ENCODE results near the gene WIPF2.
"Not testable (repeated sequence)": the region's sequence is repeated elsewhere in the genome, so short reads cannot be mapped to it uniquely, and the experiment has no call there.

The WIPF2 gene

GRCh38 chr17:40293363-40293762 is 74.3 kb downstream of the WIPF2 start:
- DNase-seq (ENCODE audit: low read depth in 3 of 3, low spot score in 1 of 3), result no peak

DNA sequence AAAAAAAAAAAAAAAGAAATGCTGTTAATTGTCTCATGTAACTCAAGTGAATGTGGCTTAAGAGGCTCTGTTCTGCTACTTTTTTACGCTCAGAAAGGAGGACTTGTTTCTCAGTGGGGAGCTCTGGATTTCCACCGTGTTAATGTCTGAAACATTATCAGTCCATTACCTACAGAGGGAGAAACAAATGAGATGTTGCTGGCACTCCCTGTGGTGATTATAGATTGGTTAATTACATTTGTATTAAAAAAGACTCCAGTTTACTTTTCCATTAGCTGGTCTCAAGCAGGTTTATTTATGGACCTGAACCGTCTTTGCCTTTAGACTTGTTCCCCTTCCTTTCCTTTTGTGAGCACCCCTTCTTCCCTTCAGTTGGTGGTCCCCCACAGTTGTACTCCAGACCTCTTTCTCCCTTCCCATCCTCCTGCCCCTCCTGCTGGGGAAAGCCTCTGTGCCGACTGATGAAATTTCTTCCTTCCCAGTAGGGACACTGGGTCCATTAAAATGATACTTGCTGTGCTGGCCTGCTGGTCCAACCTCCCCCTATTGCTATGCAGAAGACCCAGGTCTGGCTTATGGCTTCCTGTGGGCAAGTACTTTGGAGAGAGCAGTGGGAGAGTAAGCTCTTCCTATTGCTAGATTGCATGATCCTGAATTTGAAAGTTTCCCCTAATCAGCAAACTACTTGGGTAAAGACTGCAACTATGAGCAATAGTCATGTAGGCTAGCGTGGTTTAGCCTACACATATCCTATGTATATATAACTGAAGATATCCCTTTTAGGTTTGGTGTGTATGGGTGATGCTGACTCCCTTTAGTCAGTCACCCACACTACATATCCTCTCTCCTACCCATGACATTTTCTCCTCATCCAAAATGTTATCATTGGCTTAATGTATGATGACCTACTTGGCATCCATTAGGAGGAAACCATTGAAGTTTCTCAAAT is 76.7 kb downstream of the WIPF2 start:
- DNase-seq (ENCODE audit: low read depth in 3 of 3, low spot score in 1 of 3), result no peak

GRCh38 chr17:40297511-40297910 is 78.4 kb downstream of the WIPF2 start:
- no peak for DNase-seq (ENCODE audit: low read depth in 3 of 3, low spot score in 1 of 3)

GRCh38 chr17:40298726-40299125 is 79.6 kb downstream of the WIPF2 start:
- no peak for DNase-seq (ENCODE audit: low read depth in 3 of 3, low spot score in 1 of 3)

GRCh38 chr17:40299159-40299757 is 80.2 kb downstream of the WIPF2 start:
- DNase-seq (ENCODE audit: low read depth in 3 of 3, low spot score in 1 of 3), result not testable (repeated sequence)

DNA sequence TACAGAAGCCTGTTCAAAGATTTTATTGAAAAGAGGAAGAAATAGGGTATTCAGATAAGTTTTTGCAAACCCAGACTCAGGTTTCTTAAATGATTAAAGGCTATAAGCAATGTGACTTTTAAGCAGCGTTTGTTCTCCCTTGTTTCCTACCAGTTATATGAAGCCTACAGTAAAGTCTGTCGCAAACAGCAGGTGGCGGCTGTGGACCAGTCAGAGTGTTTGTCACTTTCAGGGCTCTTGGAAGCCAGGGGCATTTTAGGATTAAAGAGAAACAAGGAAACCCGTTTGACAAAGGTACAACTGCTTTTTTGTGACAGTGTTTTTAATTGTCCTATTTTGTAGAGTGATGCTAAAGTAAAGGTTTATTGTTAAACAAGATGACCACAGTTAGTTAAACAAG is 82.2 kb downstream of the WIPF2 start:
- DNase-seq (ENCODE audit: low read depth in 3 of 3, low spot score in 1 of 3), result no peak

- DNase-seq (ENCODE audit: low read depth in 3 of 3, low spot score in 1 of 3), result no peak
Measured at GRCh38 chr17:40303009-40303657, 84.0 kb downstream of the WIPF2 start.

DNA sequence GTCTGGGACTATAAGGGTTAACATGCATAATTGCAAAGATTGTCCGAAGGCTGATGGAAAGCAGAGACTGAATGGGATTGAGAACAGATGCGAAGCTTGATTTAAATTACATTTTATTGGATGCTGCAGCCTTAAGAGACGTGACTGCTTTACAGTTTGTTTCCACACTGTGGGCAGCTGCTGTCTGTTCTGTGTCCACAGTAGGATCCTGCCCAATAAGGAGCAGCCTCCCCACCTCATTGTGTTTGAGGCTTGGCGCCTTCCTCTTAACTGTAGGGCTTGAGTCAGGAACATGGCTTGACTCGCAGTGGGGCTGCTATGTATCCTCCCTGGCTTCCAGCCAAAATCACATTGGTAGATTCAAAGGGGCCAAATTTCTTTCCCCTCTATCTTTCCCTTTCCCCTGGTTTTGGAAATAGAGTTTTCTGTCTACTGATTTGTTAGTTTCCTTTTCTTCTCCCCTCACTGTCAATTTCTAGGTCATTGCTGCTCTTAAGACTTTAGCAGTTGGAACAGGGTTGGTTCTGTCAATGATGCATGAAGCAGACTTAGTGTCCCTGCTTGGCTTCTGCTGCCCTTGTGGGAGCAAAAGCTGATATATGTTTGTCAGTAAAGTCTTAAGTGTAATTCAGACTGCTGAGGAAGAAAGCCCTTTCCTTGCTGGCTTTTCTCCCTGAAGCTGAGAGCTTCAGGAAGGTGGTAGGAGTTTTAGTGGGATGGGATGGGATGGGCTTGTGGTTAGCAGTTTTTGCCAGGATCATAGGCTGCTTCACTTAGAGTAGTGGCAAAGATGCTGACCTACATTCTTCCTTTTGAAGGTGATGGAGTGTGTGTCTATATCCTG is 84.8 kb downstream of the WIPF2 start:
- DNase-seq (ENCODE audit: low read depth in 3 of 3, low spot score in 1 of 3), result no peak

DNA sequence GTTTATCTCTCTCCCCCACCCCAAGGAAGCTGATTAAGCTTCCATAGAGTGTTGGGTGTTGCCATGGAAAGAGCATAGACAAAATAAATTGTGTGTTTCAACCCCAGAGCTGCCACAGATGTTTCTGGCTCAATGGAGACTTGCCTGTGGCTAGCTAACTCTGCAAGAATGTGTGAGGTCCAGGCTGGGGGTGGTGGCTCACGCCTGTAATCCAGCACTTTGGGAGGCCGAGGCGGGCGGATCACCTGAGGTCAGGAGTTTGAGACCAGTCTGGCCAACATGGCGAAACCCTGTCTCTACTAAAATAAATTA is 85.4 kb downstream of the WIPF2 start:
- not testable (repeated sequence) for DNase-seq (ENCODE audit: low read depth in 3 of 3, low spot score in 1 of 3)

DNA sequence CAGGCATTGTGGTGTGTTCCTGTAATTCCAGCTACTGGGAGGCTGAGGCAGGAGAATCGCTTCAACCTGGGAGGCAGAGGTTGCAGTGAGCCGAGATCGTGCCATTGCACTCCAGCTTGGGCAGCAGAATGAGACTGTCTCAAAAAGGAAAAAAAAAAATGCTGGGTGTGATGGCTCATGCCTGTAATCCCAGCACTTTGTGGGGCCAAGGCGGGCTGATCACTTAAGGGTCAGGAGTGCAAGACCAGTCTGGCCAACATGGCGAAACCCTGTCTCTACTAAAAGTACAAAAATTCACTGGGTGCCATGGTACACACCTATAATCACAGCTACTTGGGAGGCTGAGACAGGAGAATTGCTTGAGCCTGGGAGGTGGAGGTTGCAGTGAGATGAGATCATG is 85.8 kb downstream of the WIPF2 start:
- not testable (repeated sequence) for DNase-seq (ENCODE audit: low read depth in 3 of 3, low spot score in 1 of 3)

DNA sequence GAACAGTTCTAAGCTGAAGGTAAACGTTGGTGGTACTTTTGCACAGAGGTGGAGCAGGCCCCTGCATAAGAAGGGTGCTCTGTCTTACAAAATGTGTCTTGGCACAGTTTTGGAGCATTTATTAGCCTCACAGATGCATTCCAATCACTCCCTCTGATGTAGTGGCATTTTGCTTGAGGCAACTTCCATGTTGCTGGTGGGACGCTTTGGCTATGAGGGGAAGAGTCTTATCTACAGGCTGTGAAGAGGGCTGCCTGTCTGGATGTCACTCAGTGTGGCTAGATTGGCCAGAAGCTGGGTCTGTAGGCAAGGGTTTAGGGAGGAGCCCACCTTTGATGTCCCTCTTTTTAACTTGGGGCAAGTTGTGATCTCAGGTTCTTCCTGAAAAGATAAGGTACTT is 87.3 kb downstream of the WIPF2 start:
- DNase-seq (ENCODE audit: low read depth in 3 of 3, low spot score in 1 of 3), result no peak

- DNase-seq (ENCODE audit: low read depth in 3 of 3, low spot score in 1 of 3), result no peak
Measured at GRCh38 chr17:40307001-40307730, 88.1 kb downstream of the WIPF2 start.

GRCh38 chr17:40307740-40308239 is 88.7 kb downstream of the WIPF2 start:
- no peak for DNase-seq (ENCODE audit: low read depth in 3 of 3, low spot score in 1 of 3)

- DNase-seq (ENCODE audit: low read depth in 3 of 3, low spot score in 1 of 3), result no peak
Measured at GRCh38 chr17:40309031-40309948, 90.2 kb downstream of the WIPF2 start, which contains the start of gene RARA. Gene RARA, plus strand, starts transcription at chr17:40309180. Its CDS starts 22,039 bp downstream, at chr17:40331219.

- DNase-seq (ENCODE audit: low read depth in 3 of 3, low spot score in 1 of 3), result no peak
Measured at GRCh38 chr17:40309949-40310510, 90.9 kb downstream of the WIPF2 start.

DNA sequence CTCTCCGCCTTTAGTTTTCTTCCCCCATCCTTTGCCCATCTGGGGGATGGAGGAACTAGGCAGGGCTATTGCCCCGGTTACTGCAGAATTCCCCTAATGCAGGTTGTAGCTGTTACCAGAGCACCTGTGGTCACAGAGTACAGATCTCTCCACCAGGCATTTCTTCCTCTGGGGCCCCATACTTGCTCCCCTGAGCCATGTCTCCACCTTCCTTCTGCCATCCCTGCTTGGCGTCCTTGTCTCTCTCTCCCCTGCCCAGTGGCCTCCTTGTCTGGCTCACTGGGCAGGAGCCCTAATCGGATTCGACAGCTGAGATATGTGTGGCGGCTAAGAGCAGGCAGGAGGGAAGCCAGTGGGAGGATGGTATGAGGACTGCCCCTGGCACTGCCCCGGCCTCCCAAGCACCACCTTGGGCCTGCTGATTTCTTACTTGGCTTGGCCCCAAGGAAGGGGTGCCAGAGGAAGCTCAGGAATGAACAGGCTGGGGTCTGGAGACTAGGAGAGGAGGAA is 91.8 kb downstream of the WIPF2 start:
- DNase-seq (ENCODE audit: low read depth in 3 of 3, low spot score in 1 of 3), result no peak

- DNase-seq (ENCODE audit: low read depth in 3 of 3, low spot score in 1 of 3), result no peak
Measured at GRCh38 chr17:40311575-40311974, 92.5 kb downstream of the WIPF2 start.

DNA sequence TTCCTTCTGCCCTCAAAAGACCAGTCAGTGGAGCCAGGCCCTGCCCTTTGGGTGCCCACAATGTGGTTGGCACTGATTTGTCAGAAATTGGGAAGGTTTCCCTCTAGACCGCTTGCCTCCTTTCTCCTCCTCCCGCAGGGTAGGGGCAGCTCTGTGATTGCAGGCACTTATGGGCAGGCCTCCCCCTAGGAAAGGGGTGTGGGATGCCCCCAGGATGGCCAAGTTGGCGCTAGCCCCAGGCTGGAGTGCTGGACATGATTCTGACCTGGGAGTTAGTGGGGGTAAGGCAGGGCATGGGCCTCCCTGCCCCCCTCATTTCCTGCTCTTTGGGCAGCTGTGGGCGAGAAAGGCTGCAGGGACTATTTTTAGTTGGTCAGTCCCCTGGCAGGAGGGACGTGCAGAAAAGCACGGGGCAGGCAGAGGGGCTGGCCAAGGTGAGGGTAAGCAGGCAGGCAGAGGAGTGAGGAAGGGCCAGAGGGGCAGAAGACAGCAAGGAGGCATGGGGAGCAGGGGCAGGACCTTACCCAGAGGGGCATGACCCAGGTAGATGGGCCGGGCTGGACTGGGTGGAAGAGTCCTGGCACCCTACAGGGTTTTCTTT is 93.1 kb downstream of the WIPF2 start:
- no peak for DNase-seq (ENCODE audit: low read depth in 3 of 3, low spot score in 1 of 3)
